Measurements from ENCODE around the gene HS3ST2. TPM values are rescaled to one million over a fixed set of nuclear protein-coding genes. Genes with fewer than 3 reads are reported as not detected.

The HS3ST2 gene
- polyA plus RNA-seq, 1 of the 3 experiments (the other 2 are of a cell fraction): not detected

DNA sequence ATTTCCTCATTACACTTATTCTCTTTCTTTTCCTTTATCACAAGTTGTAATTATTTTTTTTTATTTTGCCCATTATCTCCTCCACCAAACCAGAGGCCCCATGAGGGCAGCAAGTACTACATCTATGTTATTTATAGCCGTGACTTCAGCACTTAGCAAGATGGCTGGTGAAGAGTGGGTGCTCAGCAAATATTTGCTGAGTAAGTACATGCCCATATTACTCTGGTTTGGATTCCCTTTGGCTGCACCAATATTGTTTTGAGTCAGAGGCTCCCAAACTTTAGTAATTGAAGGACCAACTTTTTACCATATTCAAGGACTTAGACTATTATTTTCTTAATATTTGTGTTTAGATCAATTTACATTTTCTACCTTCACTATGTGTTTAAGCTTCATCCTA is 83.2 kb downstream of the HS3ST2 start:
- no peak for DNase-seq
- no peak for TF ChIP-seq MXI1 (IDR thresholded peaks at IDR 0.05; ENCODE audit: low read depth, low read length)
- TF ChIP-seq TCF12 (IDR thresholded peaks at IDR 0.05): no peak
- TF ChIP-seq FOSL2 (IDR thresholded peaks at IDR 0.05; ENCODE audit: borderline replicate concordance, low read depth): no peak
- TF ChIP-seq, protein P1, sequence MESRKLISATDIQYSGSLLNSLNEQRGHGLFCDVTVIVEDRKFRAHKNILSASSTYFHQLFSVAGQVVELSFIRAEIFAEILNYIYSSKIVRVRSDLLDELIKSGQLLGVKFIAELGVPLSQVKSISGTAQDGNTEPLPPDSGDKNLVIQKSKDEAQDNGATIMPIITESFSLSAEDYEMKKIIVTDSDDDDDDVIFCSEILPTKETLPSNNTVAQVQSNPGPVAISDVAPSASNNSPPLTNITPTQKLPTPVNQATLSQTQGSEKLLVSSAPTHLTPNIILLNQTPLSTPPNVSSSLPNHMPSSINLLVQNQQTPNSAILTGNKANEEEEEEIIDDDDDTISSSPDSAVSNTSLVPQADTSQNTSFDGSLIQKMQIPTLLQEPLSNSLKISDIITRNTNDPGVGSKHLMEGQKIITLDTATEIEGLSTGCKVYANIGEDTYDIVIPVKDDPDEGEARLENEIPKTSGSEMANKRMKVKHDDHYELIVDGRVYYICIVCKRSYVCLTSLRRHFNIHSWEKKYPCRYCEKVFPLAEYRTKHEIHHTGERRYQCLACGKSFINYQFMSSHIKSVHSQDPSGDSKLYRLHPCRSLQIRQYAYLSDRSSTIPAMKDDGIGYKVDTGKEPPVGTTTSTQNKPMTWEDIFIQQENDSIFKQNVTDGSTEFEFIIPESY (IDR thresholded peaks at IDR 0.05; ENCODE audit: borderline replicate concordance, low read depth): no peak
- TF ChIP-seq, protein P2, sequence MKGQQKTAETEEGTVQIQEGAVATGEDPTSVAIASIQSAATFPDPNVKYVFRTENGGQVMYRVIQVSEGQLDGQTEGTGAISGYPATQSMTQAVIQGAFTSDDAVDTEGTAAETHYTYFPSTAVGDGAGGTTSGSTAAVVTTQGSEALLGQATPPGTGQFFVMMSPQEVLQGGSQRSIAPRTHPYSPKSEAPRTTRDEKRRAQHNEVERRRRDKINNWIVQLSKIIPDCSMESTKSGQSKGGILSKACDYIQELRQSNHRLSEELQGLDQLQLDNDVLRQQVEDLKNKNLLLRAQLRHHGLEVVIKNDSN (IDR thresholded peaks at IDR 0.05; ENCODE audit: borderline replicate concordance, low read depth): no peak
- no peak for TF ChIP-seq RCOR1 (IDR thresholded peaks at IDR 0.05; ENCODE audit: low read length)
- TF ChIP-seq JUND (IDR thresholded peaks at IDR 0.05): no peak
- no peak for TF ChIP-seq EZH2phosphoT487 (IDR thresholded peaks at IDR 0.05; ENCODE audit: borderline replicate concordance, low read depth)
- no peak for TF ChIP-seq GABPA (IDR thresholded peaks at IDR 0.05; ENCODE audit: low read depth)
- TF ChIP-seq EP300 (IDR thresholded peaks at IDR 0.05; ENCODE audit: borderline replicate concordance in 1 of 2, low read depth in 1 of 2, low read length in 1 of 2): no peak
- no peak for TF ChIP-seq FOXM1 (IDR thresholded peaks at IDR 0.05; ENCODE audit: low read depth)
- no peak for TF ChIP-seq YY1 (IDR thresholded peaks at IDR 0.05; ENCODE audit: low read depth)
- TF ChIP-seq, protein P3, sequence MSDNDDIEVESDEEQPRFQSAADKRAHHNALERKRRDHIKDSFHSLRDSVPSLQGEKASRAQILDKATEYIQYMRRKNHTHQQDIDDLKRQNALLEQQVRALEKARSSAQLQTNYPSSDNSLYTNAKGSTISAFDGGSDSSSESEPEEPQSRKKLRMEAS (IDR thresholded peaks at IDR 0.05; ENCODE audit: low read depth): no peak
- TF ChIP-seq, protein P4, sequence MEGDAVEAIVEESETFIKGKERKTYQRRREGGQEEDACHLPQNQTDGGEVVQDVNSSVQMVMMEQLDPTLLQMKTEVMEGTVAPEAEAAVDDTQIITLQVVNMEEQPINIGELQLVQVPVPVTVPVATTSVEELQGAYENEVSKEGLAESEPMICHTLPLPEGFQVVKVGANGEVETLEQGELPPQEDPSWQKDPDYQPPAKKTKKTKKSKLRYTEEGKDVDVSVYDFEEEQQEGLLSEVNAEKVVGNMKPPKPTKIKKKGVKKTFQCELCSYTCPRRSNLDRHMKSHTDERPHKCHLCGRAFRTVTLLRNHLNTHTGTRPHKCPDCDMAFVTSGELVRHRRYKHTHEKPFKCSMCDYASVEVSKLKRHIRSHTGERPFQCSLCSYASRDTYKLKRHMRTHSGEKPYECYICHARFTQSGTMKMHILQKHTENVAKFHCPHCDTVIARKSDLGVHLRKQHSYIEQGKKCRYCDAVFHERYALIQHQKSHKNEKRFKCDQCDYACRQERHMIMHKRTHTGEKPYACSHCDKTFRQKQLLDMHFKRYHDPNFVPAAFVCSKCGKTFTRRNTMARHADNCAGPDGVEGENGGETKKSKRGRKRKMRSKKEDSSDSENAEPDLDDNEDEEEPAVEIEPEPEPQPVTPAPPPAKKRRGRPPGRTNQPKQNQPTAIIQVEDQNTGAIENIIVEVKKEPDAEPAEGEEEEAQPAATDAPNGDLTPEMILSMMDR (IDR thresholded peaks at IDR 0.05): no peak
- CTCF ChIA-PET: interaction anchor here (0.6 to 9.3 kb wide), 14 partner anchors 15 to 538 kb away, joined by 3 to 165 read pairs (median 20); no protein-coding TSS in a partner anchor
- Histone ChIP-seq H3K4me2 (no peak overlapping the region), H3K27me3 (ENCODE audit: insufficient read depth) (no peaks in the 10 kb centered on the region), H4K20me1 (ENCODE audit: insufficient read depth) (no peaks in the 10 kb centered on the region), H3K79me2 (ENCODE audit: insufficient read depth) (no peaks in the 10 kb centered on the region), H2AFZ (ENCODE audit: low read depth) (no peak overlapping the region), H3K27ac (ENCODE audit: low read depth in 2 of 2, low read length in 1 of 2) (no peak overlapping the region), H3K36me3 (replicated peaks in 1 of 2; ENCODE audit: control insufficient read depth in 1 of 2, insufficient read depth in 2 of 2, low read length in 1 of 2) (no peaks in the 10 kb centered on the region), H3F3A (replicated peaks; ENCODE audit: insufficient read depth) (no peaks in the 10 kb centered on the region), H3K9ac (no peak overlapping the region), H3K4me3 (ENCODE audit: low read depth in 2 of 2, low read length in 1 of 2) (no peak overlapping the region), H3K4me1 (ENCODE audit: control insufficient read depth in 1 of 2, insufficient read depth in 2 of 2, low read depth in 1 of 2, low read length in 1 of 2) (peaks cover 0 to 4% of the 10 kb centered on the region in 2 experiments; a peak in 1 of 4 replicates), H3K9me3 (no peaks in the 10 kb centered on the region), H3K9me2 (no peaks in the 10 kb centered on the region)
- POLR2A ChIA-PET: no interaction called here
- WGBS (ENCODE audit: low lambda C conversion rate): 29% methylated on average over 1 of the region's 1 CpG
